Raji (cell line): ENCODE measurements around the gene DPP10.

Experiments used
- POLR2A ChIP-seq: IDR thresholded peaks from 2 replicates; pipeline ENCODE4 v1.6.1; 2011; ENCODE audit warnings: low read depth, low read length, control low read depth; ENCODE audit not compliant: insufficient read depth

Gene DPP10

GRCh38 chr2:115483666-115484065 is 1041.2 kb downstream of the DPP10 start:
- no peak for TF ChIP-seq POLR2A

DNA sequence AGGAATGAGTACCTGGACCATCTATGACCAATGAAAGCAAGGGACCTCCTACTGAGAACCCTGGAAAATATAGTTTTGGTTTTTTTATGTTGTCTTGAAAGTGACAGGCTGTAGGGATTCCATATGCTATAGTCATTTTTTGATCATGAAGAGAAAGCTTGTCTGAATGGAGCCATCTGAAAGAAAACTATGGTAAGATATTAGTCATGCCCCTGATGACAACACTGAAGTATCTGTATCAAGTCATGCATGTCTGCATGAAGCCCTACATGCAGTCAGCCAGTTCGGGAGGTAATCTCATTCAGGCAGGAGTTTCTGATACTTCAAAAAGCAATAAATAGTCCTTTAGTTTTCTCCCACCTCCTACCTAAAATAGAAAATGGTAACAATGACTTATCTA is 1042.0 kb downstream of the DPP10 start:
- no peak for TF ChIP-seq POLR2A

DNA sequence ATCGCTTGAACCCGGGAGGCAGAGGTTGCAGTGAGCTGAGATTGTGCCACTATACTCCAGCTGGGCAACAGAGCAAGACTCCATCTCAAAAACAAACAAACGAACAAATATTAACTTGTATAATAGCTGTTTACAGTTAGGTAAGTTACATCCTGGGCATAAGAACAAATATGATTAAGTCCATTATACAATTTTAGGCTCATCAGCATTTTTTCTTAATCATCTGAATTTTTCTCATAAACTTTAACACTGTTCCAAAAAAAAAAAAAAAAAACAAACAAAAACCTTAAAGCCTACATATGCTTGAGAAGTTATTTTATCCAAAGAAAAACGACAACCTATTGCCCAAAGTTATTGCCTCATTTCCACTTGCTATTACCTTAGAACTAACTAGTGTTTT is 1042.5 kb downstream of the DPP10 start:
- TF ChIP-seq POLR2A = no peak

DNA sequence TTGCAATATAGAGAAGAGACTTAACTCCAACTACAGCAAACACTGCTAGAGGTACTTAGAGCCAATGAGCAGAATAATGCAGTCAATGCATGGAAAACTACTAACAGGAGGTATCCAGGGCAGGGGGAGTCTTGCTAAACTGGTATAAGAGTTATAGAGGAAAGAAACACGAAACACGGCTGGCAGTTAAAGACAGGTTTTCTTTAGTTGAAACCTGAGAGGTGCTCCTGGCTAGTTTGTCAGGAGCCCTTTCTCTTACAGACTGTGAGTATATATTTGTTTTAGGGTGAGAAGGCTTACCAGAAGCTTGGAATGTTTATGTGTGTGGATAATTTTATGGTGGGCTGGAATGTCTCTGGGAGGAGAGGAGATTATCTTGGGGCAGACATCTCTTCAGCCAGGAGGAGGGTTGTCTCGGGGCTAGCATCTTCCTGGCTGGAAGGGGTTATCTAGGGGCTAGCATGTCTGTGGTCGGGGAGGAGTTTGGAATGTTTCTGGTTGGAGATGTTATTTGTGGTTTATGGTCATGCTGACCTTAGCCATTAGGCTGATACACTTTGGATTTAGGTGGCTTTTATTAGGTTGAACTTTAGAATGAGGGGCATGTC is 1048.8 kb downstream of the DPP10 start:
- no peak for TF ChIP-seq POLR2A

GRCh38 chr2:115505331-115505730 is 1062.9 kb downstream of the DPP10 start:
- no peak for TF ChIP-seq POLR2A

DNA sequence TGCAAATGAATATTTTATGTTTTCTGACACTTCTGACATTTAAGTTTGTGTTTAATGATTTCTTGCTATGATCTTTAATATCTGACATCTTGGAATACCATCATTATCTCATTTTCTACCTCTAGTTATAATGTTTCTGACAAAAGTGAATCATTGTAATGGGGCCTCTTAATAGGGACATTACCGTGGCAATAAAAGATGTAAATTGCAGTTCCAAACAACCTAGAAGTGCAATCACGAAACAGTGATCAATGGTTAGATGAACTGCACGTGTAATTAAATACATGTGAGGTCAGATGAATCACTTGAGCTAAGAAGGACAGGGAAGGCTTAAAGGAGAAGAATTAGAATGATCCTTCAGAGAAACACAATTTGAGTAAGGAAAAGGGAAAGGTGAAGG is 1078.3 kb downstream of the DPP10 start:
- no peak for TF ChIP-seq POLR2A

GRCh38 chr2:115524452-115524851 is 1082.0 kb downstream of the DPP10 start:
- TF ChIP-seq POLR2A = no peak

DNA sequence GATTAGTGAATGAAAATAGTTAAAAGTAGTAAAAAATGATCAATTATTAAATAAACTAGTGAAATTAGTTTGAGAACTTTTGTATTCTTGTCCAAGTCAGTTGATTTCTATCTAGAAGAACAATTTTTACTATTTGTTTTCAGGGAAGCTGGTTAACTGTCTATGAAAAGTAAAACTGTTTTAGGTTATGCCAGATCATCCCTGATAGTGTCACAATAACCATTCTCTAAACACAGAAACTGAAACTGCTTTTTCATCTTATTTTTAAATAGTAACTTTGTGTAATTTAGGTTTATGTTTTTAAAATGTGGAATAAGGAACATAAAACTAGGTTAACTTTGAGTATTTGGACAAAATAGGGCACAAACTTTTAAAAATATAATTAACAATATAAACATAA is 1087.2 kb downstream of the DPP10 start:
- no peak for TF ChIP-seq POLR2A

GRCh38 chr2:115533081-115533480 is 1090.6 kb downstream of the DPP10 start:
- TF ChIP-seq POLR2A = no peak

GRCh38 chr2:115541814-115542213 is 1099.4 kb downstream of the DPP10 start:
- TF ChIP-seq POLR2A = no peak

GRCh38 chr2:115542331-115542730 is 1099.9 kb downstream of the DPP10 start:
- no peak for TF ChIP-seq POLR2A

GRCh38 chr2:115543024-115543423 is 1100.6 kb downstream of the DPP10 start:
- no peak for TF ChIP-seq POLR2A

DNA sequence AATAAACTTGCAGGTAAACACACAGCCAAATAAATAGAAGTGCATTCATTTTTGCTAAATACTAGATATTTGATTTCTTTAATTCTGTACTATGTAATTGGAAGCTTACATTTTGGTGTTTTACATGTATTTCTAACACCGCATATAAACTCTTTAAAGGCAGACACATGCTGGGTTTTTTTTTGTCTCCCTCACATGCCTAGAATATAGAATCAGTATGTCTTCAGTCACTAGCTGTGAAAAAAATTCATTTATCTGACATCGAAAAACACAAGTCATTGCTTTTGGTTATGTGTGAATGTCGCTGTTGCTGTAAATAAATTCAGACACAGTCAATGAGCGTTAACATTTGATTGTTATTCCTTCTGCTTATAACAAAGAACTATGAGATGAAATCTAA is 1101.0 kb downstream of the DPP10 start:
- TF ChIP-seq POLR2A = no peak

DNA sequence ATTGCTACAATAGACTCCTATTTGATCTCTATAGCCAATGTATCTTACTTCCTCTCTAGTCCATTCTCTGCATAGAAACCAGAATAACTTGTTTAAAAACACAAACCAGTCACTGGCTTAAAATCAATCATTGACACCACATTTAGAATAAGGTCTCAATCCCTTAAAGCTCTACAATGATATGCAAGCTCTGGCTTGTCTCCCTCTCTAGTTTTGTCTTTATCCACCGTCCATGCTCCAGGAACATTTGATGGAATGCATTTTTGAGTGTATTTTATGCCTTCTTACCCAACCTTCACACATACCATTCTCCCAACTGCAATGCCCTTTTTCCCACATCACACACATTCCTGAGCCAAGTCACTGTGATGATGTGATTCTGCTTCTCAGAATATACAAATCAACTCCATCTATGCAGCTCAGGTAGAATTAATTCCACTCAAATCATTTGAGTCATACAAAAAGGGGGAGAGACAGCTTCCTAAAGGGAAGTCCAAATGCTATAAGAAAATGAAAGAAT is 1107.2 kb downstream of the DPP10 start:
- TF ChIP-seq POLR2A = no peak

- TF ChIP-seq POLR2A = no peak
Observed at GRCh38 chr2:115552726-115553125, 1110.3 kb downstream of the DPP10 start.

GRCh38 chr2:115554153-115554552 is 1111.7 kb downstream of the DPP10 start:
- no peak for TF ChIP-seq POLR2A

GRCh38 chr2:115558725-115559124 is 1116.3 kb downstream of the DPP10 start:
- TF ChIP-seq POLR2A = no peak

- no peak for TF ChIP-seq POLR2A
Observed at GRCh38 chr2:115560666-115561065, 1118.2 kb downstream of the DPP10 start.

DNA sequence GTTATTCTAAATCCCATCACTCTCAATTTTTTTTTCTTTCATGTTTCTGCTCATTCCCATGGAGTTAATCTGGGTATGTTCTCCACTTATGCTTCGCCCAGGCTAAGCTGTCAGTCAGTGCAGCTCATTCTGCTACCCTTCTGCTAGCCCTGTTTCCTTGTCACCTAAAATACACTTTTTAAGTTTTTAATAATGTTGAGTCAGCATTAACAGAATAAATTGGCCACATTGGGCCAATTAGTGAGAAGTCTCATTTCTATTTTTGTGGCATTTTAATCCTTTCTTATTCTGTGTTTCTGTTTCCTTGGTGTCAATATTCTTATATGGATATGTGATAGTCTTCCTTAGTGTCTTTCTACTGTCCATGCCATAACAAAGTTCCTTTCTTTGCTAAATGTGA is 1126.2 kb downstream of the DPP10 start:
- no peak for TF ChIP-seq POLR2A
